Progenitor cell of endocrine pancreas (in vitro differentiated cells): ENCODE data around the gene TRAPPC10. TPM values are rescaled to one million over a fixed set of nuclear protein-coding genes. Genes with fewer than 3 reads are reported as not detected.

ENCODE experiments used
- DNase-seq: peaks from one replicate; pipeline ENCODE4 v3.0.0; 2021; ENCODE audit warnings: low spot score; ENCODE audit not compliant: unreplicated experiment
- H3K27ac Mint-ChIP-seq: 2 replicates; pipeline ENCODE4 v1.8.0; 2021; ENCODE audit warnings: mild to moderate bottlenecking, moderate library complexity, mixed read lengths
- H3K27me3 Mint-ChIP-seq: 2 replicates; pipeline ENCODE4 v1.8.0; 2021; ENCODE audit warnings: mixed read lengths
- H3K36me3 Mint-ChIP-seq: 2 replicates; pipeline ENCODE4 v1.8.0; 2022; ENCODE audit warnings: mixed read lengths; ENCODE audit not compliant: insufficient read depth
- H3K4me1 Mint-ChIP-seq: 2 replicates; pipeline ENCODE4 v1.8.0; 2021; ENCODE audit warnings: low read depth, mixed read lengths
- H3K4me3 Mint-ChIP-seq: 2 replicates; pipeline ENCODE4 v1.8.0; 2021; ENCODE audit warnings: low read depth, mild to moderate bottlenecking, moderate library complexity, mixed read lengths
- H3K9me3 Mint-ChIP-seq: 2 replicates; pipeline ENCODE4 v1.8.0; 2021; ENCODE audit warnings: low read depth, mixed read lengths
- CTCF ChIP-seq: fragments of 200-600 bp; sonication (generic); IDR thresholded peaks from one replicate; pipeline ENCODE4 v1.5.0; 2021; ENCODE audit warnings: antibody characterized with exemption, mild to moderate bottlenecking; ENCODE audit not compliant: unreplicated experiment
- long read RNA-seq: library from polyadenylated mRNA; unstranded; transcript quantifications from one replicate; pipeline ENCODE4 v2.0.0, GENCODE V29; 2020
- total RNA-seq: library from RNA; stranded (reverse); gene quantifications from 2 replicates; pipeline ENCODE4 v1.2.1, GENCODE V29; 2021

TRAPPC10 gene
- 40.4 and 42.7 TPM in 2 replicates for total RNA-seq
- long read RNA-seq, partial matches to known transcripts = 1 of 2 reads
- long read RNA-seq, other reads (novel, unspliced or antisense) = 1 of 2 reads

- Mint-ChIP-seq H3K9me3 (no peaks in the 10 kb centered on the region), H3K27ac (peak within 1 kb of the TSS; percentile 93), H3K4me3 (peak within 1 kb of the TSS; percentile 85), H3K4me1 (peaks cover 19% of the 10 kb centered on the region), H3K27me3 (peaks cover 3% of the 10 kb centered on the region), H3K36me3 (no peaks in the 10 kb centered on the region)
- DNase-seq = peak; percentile 65
- no peak for TF ChIP-seq CTCF
These were observed at the start of gene TRAPPC10 for GRCh38 chr21:44011579-44012473. TRAPPC10 (plus strand) TSS chr21:44012309; CDS start chr21:44012494, 185 bp downstream.

GRCh38 chr21:43965911-43966585, 46.1 kb upstream of the TRAPPC10 start:
- H3K27me3 Mint-ChIP-seq = no peaks in the 10 kb centered on the region
- TF ChIP-seq CTCF = no peak
- H3K4me1 Mint-ChIP-seq = no peaks in the 10 kb centered on the region
- H3K9me3 Mint-ChIP-seq = no peaks in the 10 kb centered on the region
- H3K27ac Mint-ChIP-seq = no peak overlapping the region
- no peak overlapping the region for H3K4me3 Mint-ChIP-seq
- peaks cover 10% of the 10 kb centered on the region for H3K36me3 Mint-ChIP-seq
- no peak for DNase-seq

GRCh38 chr21:43966946-43967512, 45.1 kb upstream of the TRAPPC10 start:
- Mint-ChIP-seq H3K4me3 (no peak overlapping the region), H3K4me1 (no peaks in the 10 kb centered on the region), H3K9me3 (no peaks in the 10 kb centered on the region), H3K27me3 (no peaks in the 10 kb centered on the region), H3K36me3 (peaks cover 12% of the 10 kb centered on the region), H3K27ac (no peak overlapping the region)
- no peak for TF ChIP-seq CTCF
- DNase-seq = no peak

GRCh38 chr21:43967981-43968380, 44.1 kb upstream of the TRAPPC10 start:
- no peak for TF ChIP-seq CTCF
- Mint-ChIP-seq H3K36me3 (peaks cover 7% of the 10 kb centered on the region), H3K27ac (no peak overlapping the region), H3K4me3 (no peak overlapping the region), H3K27me3 (no peaks in the 10 kb centered on the region), H3K4me1 (no peaks in the 10 kb centered on the region), H3K9me3 (no peaks in the 10 kb centered on the region)
- no peak for DNase-seq
